PC-3 (cell line): ENCODE results near the gene CLASP1. TPM values are rescaled to one million over a fixed set of nuclear protein-coding genes. Genes with fewer than 3 reads are reported as not detected.

ENCODE experiments used
- ATAC-seq: fragments of 200-7000 bp; cut with Tn5 transposase; 2 replicates; pipeline ENCODE4 v1.9.1; 2020; ENCODE audit warnings: mild to moderate bottlenecking, moderate library complexity
- BruUV-seq: library from RNA; stranded (reverse); fragments of 400-500 nt; replicated peaks from 2 replicates; lab custom pipeline; 2021; lab: Mats Ljungman, UMichigan
- CTCF ChIA-PET: fragments of 300-600 bp; sonication (Branson Sonifier 250); formaldehyde crosslinking; loops from one replicate; lab custom pipeline; 2022; ENCODE audit warnings: antibody characterized with exemption; lab: Charles Lee
- POLR2A ChIA-PET: fragments of 300-600 bp; sonication (Branson Sonifier 250); formaldehyde crosslinking; loops from one replicate; lab custom pipeline; 2022; ENCODE audit warnings: antibody characterized with exemption; ENCODE audit not compliant: unreplicated experiment; lab: Charles Lee
- DNase-seq: peaks from one replicate; pipeline ENCODE4 v3.0.0-alpha.2; 2015
- H2AFZ ChIP-seq: fragments of 300-600 bp; sonication (generic); 2 replicates; pipeline ENCODE4 v1.6.0; 2016; ENCODE audit warnings: antibody characterized with exemption, low read length
- H3F3A ChIP-seq: fragments of 300-600 bp; sonication (generic); one replicate; pipeline ENCODE4 v1.6.0; 2017; ENCODE audit warnings: antibody characterized with exemption, low read length, control low read depth, mild to moderate bottlenecking; ENCODE audit not compliant: unreplicated experiment
- H3K27ac ChIP-seq: fragments of 300-600 bp; sonication (generic); 2 replicates; pipeline ENCODE4 v1.5.1; 2016; ENCODE audit warnings: mild to moderate bottlenecking, low read length
- H3K27me3 ChIP-seq: fragments of 300-600 bp; sonication (generic); 2 replicates; pipeline ENCODE4 v1.6.1; 2016; ENCODE audit warnings: low read length, mixed read lengths
- H3K36me3 ChIP-seq: fragments of 300-600 bp; sonication (generic); 2 replicates; pipeline ENCODE4 v1.6.1; 2016; ENCODE audit warnings: low read depth, mixed run types, low read length, mixed read lengths
- H3K4me1 ChIP-seq: fragments of 300-600 bp; sonication (generic); 2 replicates; pipeline ENCODE4 v1.5.1; 2016; ENCODE audit warnings: low read length; ENCODE audit not compliant: insufficient read depth
- H3K4me2 ChIP-seq: fragments of 300-600 bp; sonication (generic); 2 replicates; pipeline ENCODE4 v1.6.0; 2016; ENCODE audit warnings: low read length
- H3K4me3 ChIP-seq: fragments of 300-600 bp; sonication (generic); 2 replicates; pipeline ENCODE4 v1.5.1; 2016; ENCODE audit warnings: mild to moderate bottlenecking, low read length, mixed read lengths
- H3K79me2 ChIP-seq: fragments of 300-600 bp; sonication (generic); 2 replicates; pipeline ENCODE4 v1.6.1; 2017; ENCODE audit warnings: low read length, mixed read lengths
- H3K9ac ChIP-seq: fragments of 300-600 bp; sonication (generic); 2 replicates; pipeline ENCODE4 v1.6.0; 2016; ENCODE audit warnings: mild to moderate bottlenecking, low read length
- H3K9me2 ChIP-seq: fragments of 300-600 bp; sonication (generic); replicated peaks from 2 replicates; pipeline ENCODE4 v1.6.1; 2016; ENCODE audit warnings: mixed run types, low read length, mixed read lengths
- H3K9me3 ChIP-seq: fragments of 300-600 bp; sonication (generic); 2 replicates; pipeline ENCODE4 v1.6.1; 2016; ENCODE audit warnings: low read length, mixed read lengths
- H4K20me1 ChIP-seq: fragments of 300-600 bp; sonication (generic); 2 replicates; pipeline ENCODE4 v1.6.1; 2016; ENCODE audit warnings: low read length, mixed read lengths
- CTCF ChIP-seq: fragments of 300-600 bp; sonication (generic); conservative IDR thresholded peaks from 2 replicates; pipeline ENCODE4 v1.5.1; 2017; ENCODE audit warnings: antibody characterized with exemption, low read depth, mild to moderate bottlenecking, low read length
- EZH2 ChIP-seq: fragments of 300-600 bp; sonication (generic); IDR thresholded peaks from one replicate; pipeline ENCODE4 v1.6.1; 2017; ENCODE audit warnings: antibody characterized with exemption, mild to moderate bottlenecking, low read length; ENCODE audit not compliant: unreplicated experiment
- EZH2phosphoT487 ChIP-seq: fragments of 300-600 bp; sonication (generic); IDR thresholded peaks from 2 replicates; pipeline ENCODE4 v1.6.1; 2018; ENCODE audit warnings: mild to moderate bottlenecking, antibody characterized with exemption, low read length, borderline replicate concordance
- intact Hi-C: fragments of 100-400 bp; cut with micrococcal nuclease; formaldehyde crosslinking; loops from 2 replicates; pipeline ENCODE4 v1.9.0; 2023
- total RNA-seq: library from RNA; depleted of rRNA; stranded (reverse); fragments of >200 nt; gene quantifications from 2 replicates; pipeline ENCODE4 v1.2.3, GENCODE V29; 2014

The CLASP1 gene
- total RNA-seq, 1 experiment from 2014 or later, result 24.3 TPM

DNA sequence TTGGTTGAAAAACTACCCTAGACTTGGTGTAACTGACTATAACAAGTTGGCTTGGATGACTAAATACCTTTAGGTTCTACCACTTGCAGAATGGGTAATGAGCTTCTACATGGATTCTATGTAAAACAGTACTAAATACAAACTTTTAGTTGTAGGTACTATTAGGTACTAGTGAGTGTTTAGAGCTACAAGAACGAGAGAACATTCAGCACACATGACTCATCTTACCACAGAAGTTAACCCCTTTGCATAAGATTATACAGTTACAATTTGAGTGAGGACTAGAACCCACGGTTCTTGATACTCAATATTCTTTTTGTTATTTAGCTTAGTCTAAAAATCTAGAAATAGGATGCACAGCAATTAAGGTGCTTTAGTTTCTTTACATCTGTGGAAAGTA is 262.6 kb downstream of the CLASP1 start:
- intact Hi-C loops, result no loop called here
- no peak overlapping the region for H3K27ac ChIP-seq
- BruUV-seq, result no TSS peak
- no peaks in the 10 kb centered on the region for H3K9me2 ChIP-seq
- H3K9ac ChIP-seq, result no peak overlapping the region
- TF ChIP-seq EZH2 (no peak), EZH2phosphoT487 (no peak), CTCF (no peak)
- H3K36me3 ChIP-seq, result peaks cover 26% of the 10 kb centered on the region; the same call in 1 of the 2 replicates
- no peak overlapping the region for H3K4me3 ChIP-seq
- POLR2A ChIA-PET, result no interaction called here
- CTCF ChIA-PET, result no interaction called here
- no peak overlapping the region for H3K4me2 ChIP-seq
- H3K27me3 ChIP-seq, result no peaks in the 10 kb centered on the region
- no peak overlapping the region for H2AFZ ChIP-seq
- no peaks in the 10 kb centered on the region for H3K9me3 ChIP-seq
- DNase-seq, result peak; percentile 45
- H3F3A ChIP-seq, result no peaks in the 10 kb centered on the region
- no peaks in the 10 kb centered on the region for H4K20me1 ChIP-seq
- peaks cover 10% of the 10 kb centered on the region for H3K4me1 ChIP-seq
- H3K79me2 ChIP-seq, result no peaks in the 10 kb centered on the region
- ATAC-seq, result peak; percentile 76

DNA sequence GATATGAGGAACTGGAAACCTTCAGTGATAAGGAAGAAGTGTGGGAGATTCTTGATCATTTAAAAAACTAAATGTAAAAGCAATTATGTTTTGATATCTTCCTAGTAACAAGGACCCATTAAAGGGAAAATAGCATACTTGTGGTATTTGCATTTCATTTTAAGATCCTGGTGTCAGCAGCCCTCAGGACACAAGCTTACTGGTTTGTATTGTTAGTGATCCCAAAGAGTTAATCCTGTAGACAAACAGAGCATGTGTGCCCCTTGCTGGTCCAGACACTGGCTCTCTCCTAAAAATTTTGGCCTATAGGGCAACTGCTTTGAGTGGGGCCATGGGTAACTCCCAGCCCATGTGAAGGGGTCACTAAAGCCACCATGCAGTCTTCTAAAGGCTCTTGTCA is 263.2 kb downstream of the CLASP1 start:
- TF ChIP-seq EZH2 (no peak), EZH2phosphoT487 (no peak), CTCF (no peak)
- Histone ChIP-seq H3K4me2 (no peak overlapping the region), H3F3A (no peaks in the 10 kb centered on the region), H4K20me1 (no peaks in the 10 kb centered on the region), H2AFZ (no peak overlapping the region), H3K4me3 (no peak overlapping the region), H3K9me2 (no peaks in the 10 kb centered on the region), H3K27me3 (no peaks in the 10 kb centered on the region), H3K9ac (no peak overlapping the region), H3K79me2 (no peaks in the 10 kb centered on the region), H3K27ac (no peak overlapping the region), H3K4me1 (peaks cover 10% of the 10 kb centered on the region), H3K36me3 (peaks cover 26% of the 10 kb centered on the region; the same call in 1 of the 2 replicates), H3K9me3 (no peaks in the 10 kb centered on the region)
- CTCF ChIA-PET, result no interaction called here
- intact Hi-C loops, result no loop called here
- peak; percentile 70 for ATAC-seq
- BruUV-seq, result no TSS peak
- DNase-seq, result peak; percentile 12
- POLR2A ChIA-PET, result no interaction called here

GRCh38 chr2:121382744-121383143 is 266.5 kb downstream of the CLASP1 start:
- Histone ChIP-seq H3K36me3 (peaks cover 31% of the 10 kb centered on the region; the same call in 1 of the 2 replicates), H3K27me3 (no peaks in the 10 kb centered on the region), H3F3A (no peaks in the 10 kb centered on the region), H3K79me2 (no peaks in the 10 kb centered on the region), H3K27ac (no peak overlapping the region), H3K4me3 (no peak overlapping the region), H4K20me1 (no peaks in the 10 kb centered on the region), H3K9ac (no peak overlapping the region), H3K9me3 (no peaks in the 10 kb centered on the region), H3K9me2 (no peaks in the 10 kb centered on the region), H3K4me1 (peaks cover 10% of the 10 kb centered on the region), H3K4me2 (no peak overlapping the region), H2AFZ (no peak overlapping the region)
- peak; percentile 40; the same call in 1 of the 2 replicates for ATAC-seq
- TF ChIP-seq CTCF (peak; percentile 55), EZH2phosphoT487 (no peak)
- BruUV-seq, result no TSS peak
- CTCF ChIA-PET, result no interaction called here
- POLR2A ChIA-PET, result no interaction called here
- DNase-seq, result no peak
- intact Hi-C loops, result no loop called here
